ENCODE results near the gene EYA4. TPM values are rescaled to one million over a fixed set of nuclear protein-coding genes. Genes with fewer than 3 reads are reported as not detected.

The EYA4 gene
- total RNA-seq, 2 experiments from 2014 or later, result not detected

DNA sequence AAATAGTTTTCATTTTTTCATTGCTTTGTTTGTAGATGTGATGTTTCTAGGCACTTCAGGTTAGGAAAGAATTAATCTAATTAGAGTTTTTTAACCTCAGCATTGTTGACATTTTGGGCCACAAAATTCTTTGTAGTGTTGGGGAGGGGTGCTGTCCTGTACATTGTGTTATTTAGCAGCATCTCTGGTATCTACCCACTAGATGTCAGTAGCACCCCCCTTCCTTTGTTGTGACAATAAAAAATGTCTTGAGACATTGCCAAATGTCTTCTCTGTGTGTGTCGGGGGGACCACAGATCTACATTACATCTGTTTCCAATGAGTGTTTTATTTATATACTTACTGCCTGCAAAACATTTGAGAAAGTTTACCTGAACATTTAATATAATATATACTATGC, 45.6 kb downstream of the EYA4 start:
- ATAC-seq (ENCODE audit: poor library complexity) (no peak), DNase-seq (no peak)
- POLR2A ChIA-PET, result no interaction called here
- TF ChIP-seq, protein P1, sequence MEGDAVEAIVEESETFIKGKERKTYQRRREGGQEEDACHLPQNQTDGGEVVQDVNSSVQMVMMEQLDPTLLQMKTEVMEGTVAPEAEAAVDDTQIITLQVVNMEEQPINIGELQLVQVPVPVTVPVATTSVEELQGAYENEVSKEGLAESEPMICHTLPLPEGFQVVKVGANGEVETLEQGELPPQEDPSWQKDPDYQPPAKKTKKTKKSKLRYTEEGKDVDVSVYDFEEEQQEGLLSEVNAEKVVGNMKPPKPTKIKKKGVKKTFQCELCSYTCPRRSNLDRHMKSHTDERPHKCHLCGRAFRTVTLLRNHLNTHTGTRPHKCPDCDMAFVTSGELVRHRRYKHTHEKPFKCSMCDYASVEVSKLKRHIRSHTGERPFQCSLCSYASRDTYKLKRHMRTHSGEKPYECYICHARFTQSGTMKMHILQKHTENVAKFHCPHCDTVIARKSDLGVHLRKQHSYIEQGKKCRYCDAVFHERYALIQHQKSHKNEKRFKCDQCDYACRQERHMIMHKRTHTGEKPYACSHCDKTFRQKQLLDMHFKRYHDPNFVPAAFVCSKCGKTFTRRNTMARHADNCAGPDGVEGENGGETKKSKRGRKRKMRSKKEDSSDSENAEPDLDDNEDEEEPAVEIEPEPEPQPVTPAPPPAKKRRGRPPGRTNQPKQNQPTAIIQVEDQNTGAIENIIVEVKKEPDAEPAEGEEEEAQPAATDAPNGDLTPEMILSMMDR (IDR thresholded peaks at IDR 0.05), result no peak
- Mint-ChIP-seq H3K9me3 (no peaks in the 10 kb centered on the region), H3K27ac (no peak overlapping the region), H3K36me3 (ENCODE audit: low read depth) (no peaks in the 10 kb centered on the region), H3K4me1 (ENCODE audit: low read depth) (no peaks in the 10 kb centered on the region), H3K4me3 (no peak overlapping the region), H3K27me3 (no peaks in the 10 kb centered on the region)
- no peaks in the 10 kb centered on the region for H3K9me3 ChIP-seq (ENCODE audit: control insufficient read depth in 1 of 2, insufficient read depth in 1 of 2, low read length in 2 of 2)
- CTCF ChIA-PET, result no interaction called here
- no peaks in the 10 kb centered on the region for H3K36me3 ChIP-seq (ENCODE audit: insufficient read depth, low read length)
- no peaks in the 10 kb centered on the region for H3K27me3 ChIP-seq (ENCODE audit: control insufficient read depth in 1 of 2, insufficient read depth in 2 of 2, low read length in 2 of 2)
- H3K27ac ChIP-seq (ENCODE audit: low read depth in 1 of 2, low read length in 2 of 2), result no peak overlapping the region
- intact Hi-C loops (cut with DNase I, micrococcal nuclease), result no loop called here
- no peak overlapping the region for H3K4me3 ChIP-seq (ENCODE audit: low read length)
- no peaks in the 10 kb centered on the region for H3K4me1 ChIP-seq (ENCODE audit: insufficient read depth, low read length)

DNA sequence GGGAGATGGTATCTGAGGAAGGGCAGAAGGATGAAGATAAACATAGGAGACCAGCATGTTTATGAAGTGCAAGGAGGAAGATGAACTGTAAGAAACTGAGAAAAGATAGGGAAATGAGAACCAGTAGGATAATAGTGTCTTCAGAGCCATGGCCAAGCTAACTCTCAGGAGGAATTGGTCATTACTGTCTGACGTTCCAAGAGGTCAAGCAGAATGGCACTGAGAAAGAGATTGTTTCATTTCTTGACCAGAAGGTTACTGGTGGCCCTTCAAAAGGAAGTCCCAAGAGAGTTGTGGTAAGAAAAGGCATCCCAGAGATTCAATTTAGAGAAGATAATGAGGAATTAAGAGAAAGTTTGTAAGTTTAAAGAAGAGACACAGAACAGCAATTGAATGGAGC, 47.5 kb downstream of the EYA4 start:
- no peak overlapping the region for H3K27ac ChIP-seq (ENCODE audit: low read depth in 1 of 2, low read length in 2 of 2)
- Mint-ChIP-seq H3K36me3 (ENCODE audit: low read depth) (no peaks in the 10 kb centered on the region), H3K9me3 (no peaks in the 10 kb centered on the region), H3K27ac (no peak overlapping the region), H3K4me1 (ENCODE audit: low read depth) (no peaks in the 10 kb centered on the region), H3K4me3 (no peak overlapping the region), H3K27me3 (no peaks in the 10 kb centered on the region)
- DNase-seq (no peak), ATAC-seq (ENCODE audit: poor library complexity) (no peak)
- intact Hi-C loops (cut with DNase I, micrococcal nuclease), result no loop called here
- no peak overlapping the region for H3K4me3 ChIP-seq (ENCODE audit: low read length)
- no peaks in the 10 kb centered on the region for H3K27me3 ChIP-seq (ENCODE audit: control insufficient read depth in 1 of 2, insufficient read depth in 2 of 2, low read length in 2 of 2)
- POLR2A ChIA-PET, result no interaction called here
- no peaks in the 10 kb centered on the region for H3K9me3 ChIP-seq (ENCODE audit: control insufficient read depth in 1 of 2, insufficient read depth in 1 of 2, low read length in 2 of 2)
- H3K4me1 ChIP-seq (ENCODE audit: insufficient read depth, low read length), result no peaks in the 10 kb centered on the region
- no peaks in the 10 kb centered on the region for H3K36me3 ChIP-seq (ENCODE audit: insufficient read depth, low read length)
- CTCF ChIA-PET, result no interaction called here
- TF ChIP-seq, protein P1 (IDR thresholded peaks at IDR 0.05), result no peak

DNA sequence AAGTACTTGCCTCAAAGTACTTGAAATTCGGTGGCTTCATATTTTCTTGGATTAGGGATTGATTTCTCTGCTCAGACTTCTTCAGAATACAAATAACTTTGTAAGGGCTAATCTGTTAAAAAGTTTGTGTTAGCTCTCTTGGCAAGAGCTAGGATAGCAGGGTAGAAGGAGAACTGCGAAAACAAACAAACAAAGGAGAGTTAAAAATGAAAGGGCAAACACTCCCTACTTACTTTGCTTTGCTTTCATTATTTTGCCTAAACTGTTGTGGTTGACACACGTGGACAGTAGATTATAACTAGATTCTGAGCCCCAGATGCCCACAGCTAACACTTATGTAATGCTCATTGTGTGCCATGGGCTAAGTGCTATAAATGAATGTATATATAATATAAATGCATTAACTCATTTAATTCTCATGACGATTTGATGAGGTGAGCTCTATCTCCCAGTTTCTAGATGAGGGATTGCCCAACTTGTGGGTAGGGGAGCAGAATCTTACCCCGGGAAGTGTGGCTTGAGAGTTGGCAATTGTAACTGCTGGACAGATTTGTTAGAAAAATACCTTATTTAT, 48.7 kb downstream of the EYA4 start:
- Mint-ChIP-seq H3K9me3 (no peaks in the 10 kb centered on the region), H3K27me3 (no peaks in the 10 kb centered on the region), H3K4me1 (ENCODE audit: low read depth) (no peaks in the 10 kb centered on the region), H3K4me3 (no peak overlapping the region), H3K27ac (no peak overlapping the region), H3K36me3 (ENCODE audit: low read depth) (no peaks in the 10 kb centered on the region)
- ATAC-seq (ENCODE audit: poor library complexity) (no peak), DNase-seq (no peak)
- intact Hi-C loops (cut with DNase I, micrococcal nuclease), result no loop called here
- Histone ChIP-seq H3K27me3 (ENCODE audit: control insufficient read depth in 1 of 2, insufficient read depth in 2 of 2, low read length in 2 of 2) (no peaks in the 10 kb centered on the region), H3K9me3 (ENCODE audit: control insufficient read depth in 1 of 2, insufficient read depth in 1 of 2, low read length in 2 of 2) (no peaks in the 10 kb centered on the region), H3K4me3 (ENCODE audit: low read length) (no peak overlapping the region), H3K27ac (ENCODE audit: low read depth in 1 of 2, low read length in 2 of 2) (no peak overlapping the region), H3K4me1 (ENCODE audit: insufficient read depth, low read length) (no peaks in the 10 kb centered on the region), H3K36me3 (ENCODE audit: insufficient read depth, low read length) (no peaks in the 10 kb centered on the region)
- CTCF ChIA-PET, result no interaction called here
- POLR2A ChIA-PET, result no interaction called here
- TF ChIP-seq, protein P1 (IDR thresholded peaks at IDR 0.05), result no peak
